WTC11 (cell line): ENCODE measurements around the gene EML4. TPM values are rescaled to one million over a fixed set of nuclear protein-coding genes. Genes with fewer than 3 reads are reported as not detected.

Experiments
- ATAC-seq: fragments of 200-7000 bp; cut with Tn5 transposase; 2 replicates; pipeline ENCODE4 v1.10.0; 2021; ENCODE audit warnings: mild to moderate bottlenecking, moderate library complexity
- CTCF ChIA-PET: fragments of 300-600 bp; sonication (Branson Sonifier 250); formaldehyde crosslinking; loops from one replicate; lab custom pipeline; 2021; ENCODE audit warnings: antibody characterized with exemption; lab: Charles Lee
- POLR2A ChIA-PET: fragments of 350-600 bp; sonication (Branson Sonifier 250); formaldehyde crosslinking; loops from one replicate; lab custom pipeline; 2021; ENCODE audit warnings: antibody characterized with exemption; lab: Charles Lee
- DNase-seq: peaks from one replicate; pipeline ENCODE4 v3.0.0; 2021; ENCODE audit warnings: low spot score
- H3K27ac Mint-ChIP-seq: 2 replicates; pipeline ENCODE4 v1.8.0; 2021; ENCODE audit warnings: mixed read lengths
- H3K27me3 Mint-ChIP-seq: 2 replicates; pipeline ENCODE4 v1.8.0; 2021; ENCODE audit warnings: low read depth, mild to moderate bottlenecking, moderate library complexity, mixed read lengths
- H3K36me3 Mint-ChIP-seq: 2 replicates; pipeline ENCODE4 v1.8.0; 2021; ENCODE audit warnings: mixed read lengths
- H3K4me1 Mint-ChIP-seq: 2 replicates; pipeline ENCODE4 v1.8.0; 2022; ENCODE audit warnings: mixed read lengths
- H3K4me3 Mint-ChIP-seq: 2 replicates; pipeline ENCODE4 v1.8.0; 2021; ENCODE audit warnings: mild to moderate bottlenecking, moderate library complexity, mixed read lengths
- H3K9me3 Mint-ChIP-seq: 2 replicates; pipeline ENCODE4 v1.8.0; 2021; ENCODE audit warnings: mixed read lengths
- ATF3 ChIP-seq: sonication (generic); formaldehyde crosslinking; conservative IDR thresholded peaks from 2 replicates; pipeline ENCODE4 v1.8.1; 2022; ENCODE audit warnings: mild to moderate bottlenecking, missing genetic modification reagents
- CDX4 ChIP-seq: fragments of 250-450 bp; sonication (Bioruptor Pico); IDR thresholded peaks from 2 replicates; pipeline ENCODE4 v1.9.0; 2021; ENCODE audit warnings: moderate library complexity, mild to moderate bottlenecking, inconsistent platforms, borderline replicate concordance
- E2F4 ChIP-seq: sonication (generic); formaldehyde crosslinking; IDR thresholded peaks from 2 replicates; pipeline ENCODE4 v1.8.1; 2022; ENCODE audit warnings: low read depth, mild to moderate bottlenecking, moderate library complexity, missing genetic modification reagents, borderline replicate concordance
- ESRRA ChIP-seq: sonication (generic); formaldehyde crosslinking; IDR thresholded peaks from 2 replicates; pipeline ENCODE4 v1.8.1; 2022; ENCODE audit warnings: mild to moderate bottlenecking, missing genetic modification reagents, borderline replicate concordance
- FOXJ3 ChIP-seq: sonication (generic); formaldehyde crosslinking; IDR thresholded peaks from 2 replicates; pipeline ENCODE4 v1.9.0; 2021; ENCODE audit warnings: missing genetic modification reagents, mild to moderate bottlenecking, borderline replicate concordance
- GRHL2 ChIP-seq: fragments of 250-450 bp; sonication (Bioruptor Pico); IDR thresholded peaks from 2 replicates; pipeline ENCODE4 v1.8.0; 2022; ENCODE audit warnings: mild to moderate bottlenecking, moderate library complexity; ENCODE audit not compliant: insufficient replicate concordance, severe bottlenecking
- MAX ChIP-seq: sonication (generic); formaldehyde crosslinking; IDR thresholded peaks from 2 replicates; pipeline ENCODE4 v1.8.0; 2022; ENCODE audit warnings: mild to moderate bottlenecking, missing genetic modification reagents
- MLX ChIP-seq: sonication (generic); formaldehyde crosslinking; IDR thresholded peaks from 2 replicates; pipeline ENCODE4 v1.8.1; 2023; ENCODE audit warnings: mild to moderate bottlenecking, missing genetic modification reagents, moderate library complexity
- TEAD1 ChIP-seq: sonication (generic); formaldehyde crosslinking; IDR thresholded peaks from 2 replicates; pipeline ENCODE4 v1.8.0; 2022; ENCODE audit warnings: mild to moderate bottlenecking, missing genetic modification reagents
- TEAD4 ChIP-seq: sonication (generic); formaldehyde crosslinking; IDR thresholded peaks from 2 replicates; pipeline ENCODE4 v1.8.0; 2022; ENCODE audit warnings: mild to moderate bottlenecking, missing genetic modification reagents
- ZNF512 ChIP-seq: sonication (generic); formaldehyde crosslinking; IDR thresholded peaks from 2 replicates; pipeline ENCODE4 v1.8.1; 2022; ENCODE audit warnings: missing genetic modification reagents, borderline replicate concordance
- ZNF532 ChIP-seq: fragments of 250-450 bp; sonication (Bioruptor Pico); IDR thresholded peaks from 2 replicates; pipeline ENCODE4 v1.9.0; 2021; ENCODE audit warnings: mild to moderate bottlenecking, borderline replicate concordance
- total RNA-seq: library from RNA; stranded (reverse); gene quantifications from 3 replicates; pipeline ENCODE4 v1.2.3, GENCODE V29; 2021
- TF ChIP-seq, protein P1 (sequence below): sonication (generic); formaldehyde crosslinking; IDR thresholded peaks from 2 replicates; pipeline ENCODE4 v1.8.0; 2022; ENCODE audit warnings: mild to moderate bottlenecking, missing genetic modification reagents
- TF ChIP-seq, protein P2 (sequence below): sonication (generic); formaldehyde crosslinking; IDR thresholded peaks from 2 replicates; pipeline ENCODE4 v1.8.1; 2023; ENCODE audit warnings: mild to moderate bottlenecking, missing genetic modification reagents, borderline replicate concordance

EML4 gene
- total RNA-seq, 1 experiment from 2014 or later: 89.9 TPM

GRCh38 chr2:42223855-42224268, 54.7 kb downstream of the EML4 start:
- peaks cover 20% of the 10 kb centered on the region for H3K4me1 Mint-ChIP-seq
- no peak overlapping the region for H3K4me3 Mint-ChIP-seq
- H3K36me3 Mint-ChIP-seq: no peaks in the 10 kb centered on the region
- TF ChIP-seq ZNF512 (CRISPR knock-in tag) (no peak), GRHL2 (CRISPR knock-in tag) (no peak), TEAD4 (CRISPR knock-in tag) (no peak), MLX (no peak), MAX (no peak), FOXJ3 (no peak)
- TF ChIP-seq, protein P1, sequence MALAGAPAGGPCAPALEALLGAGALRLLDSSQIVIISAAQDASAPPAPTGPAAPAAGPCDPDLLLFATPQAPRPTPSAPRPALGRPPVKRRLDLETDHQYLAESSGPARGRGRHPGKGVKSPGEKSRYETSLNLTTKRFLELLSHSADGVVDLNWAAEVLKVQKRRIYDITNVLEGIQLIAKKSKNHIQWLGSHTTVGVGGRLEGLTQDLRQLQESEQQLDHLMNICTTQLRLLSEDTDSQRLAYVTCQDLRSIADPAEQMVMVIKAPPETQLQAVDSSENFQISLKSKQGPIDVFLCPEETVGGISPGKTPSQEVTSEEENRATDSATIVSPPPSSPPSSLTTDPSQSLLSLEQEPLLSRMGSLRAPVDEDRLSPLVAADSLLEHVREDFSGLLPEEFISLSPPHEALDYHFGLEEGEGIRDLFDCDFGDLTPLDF: no peak
- TF ChIP-seq, protein P2, sequence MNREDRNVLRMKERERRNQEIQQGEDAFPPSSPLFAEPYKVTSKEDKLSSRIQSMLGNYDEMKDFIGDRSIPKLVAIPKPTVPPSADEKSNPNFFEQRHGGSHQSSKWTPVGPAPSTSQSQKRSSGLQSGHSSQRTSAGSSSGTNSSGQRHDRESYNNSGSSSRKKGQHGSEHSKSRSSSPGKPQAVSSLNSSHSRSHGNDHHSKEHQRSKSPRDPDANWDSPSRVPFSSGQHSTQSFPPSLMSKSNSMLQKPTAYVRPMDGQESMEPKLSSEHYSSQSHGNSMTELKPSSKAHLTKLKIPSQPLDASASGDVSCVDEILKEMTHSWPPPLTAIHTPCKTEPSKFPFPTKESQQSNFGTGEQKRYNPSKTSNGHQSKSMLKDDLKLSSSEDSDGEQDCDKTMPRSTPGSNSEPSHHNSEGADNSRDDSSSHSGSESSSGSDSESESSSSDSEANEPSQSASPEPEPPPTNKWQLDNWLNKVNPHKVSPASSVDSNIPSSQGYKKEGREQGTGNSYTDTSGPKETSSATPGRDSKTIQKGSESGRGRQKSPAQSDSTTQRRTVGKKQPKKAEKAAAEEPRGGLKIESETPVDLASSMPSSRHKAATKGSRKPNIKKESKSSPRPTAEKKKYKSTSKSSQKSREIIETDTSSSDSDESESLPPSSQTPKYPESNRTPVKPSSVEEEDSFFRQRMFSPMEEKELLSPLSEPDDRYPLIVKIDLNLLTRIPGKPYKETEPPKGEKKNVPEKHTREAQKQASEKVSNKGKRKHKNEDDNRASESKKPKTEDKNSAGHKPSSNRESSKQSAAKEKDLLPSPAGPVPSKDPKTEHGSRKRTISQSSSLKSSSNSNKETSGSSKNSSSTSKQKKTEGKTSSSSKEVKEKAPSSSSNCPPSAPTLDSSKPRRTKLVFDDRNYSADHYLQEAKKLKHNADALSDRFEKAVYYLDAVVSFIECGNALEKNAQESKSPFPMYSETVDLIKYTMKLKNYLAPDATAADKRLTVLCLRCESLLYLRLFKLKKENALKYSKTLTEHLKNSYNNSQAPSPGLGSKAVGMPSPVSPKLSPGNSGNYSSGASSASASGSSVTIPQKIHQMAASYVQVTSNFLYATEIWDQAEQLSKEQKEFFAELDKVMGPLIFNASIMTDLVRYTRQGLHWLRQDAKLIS (CRISPR knock-in tag): no peak
- ChIA-PET POLR2A (no interaction called here), CTCF (no interaction called here)
- ATAC-seq (no peak), DNase-seq (no peak)
- no peaks in the 10 kb centered on the region for H3K27me3 Mint-ChIP-seq
- no peak overlapping the region; the same call in 1 of the 2 replicates for H3K27ac Mint-ChIP-seq
- no peaks in the 10 kb centered on the region for H3K9me3 Mint-ChIP-seq

GRCh38 chr2:42224422-42225067, 55.4 kb downstream of the EML4 start:
- ATAC-seq (no peak), DNase-seq (no peak)
- Mint-ChIP-seq H3K4me3 (no peak overlapping the region), H3K4me1 (peaks cover 20% of the 10 kb centered on the region), H3K27ac (no peak overlapping the region; the same call in 1 of the 2 replicates), H3K9me3 (no peaks in the 10 kb centered on the region), H3K27me3 (no peaks in the 10 kb centered on the region), H3K36me3 (no peaks in the 10 kb centered on the region)
- POLR2A ChIA-PET: no interaction called here
- CTCF ChIA-PET: no interaction called here
- TF ChIP-seq TEAD1 (CRISPR knock-in tag): no peak
- TF ChIP-seq ATF3 (CRISPR knock-in tag): no peak
- TF ChIP-seq E2F4 (CRISPR knock-in tag): no peak
- no peak for TF ChIP-seq ESRRA (CRISPR knock-in tag)
- TF ChIP-seq CDX4 (CRISPR knock-in tag): no peak
- TF ChIP-seq, protein P2 (CRISPR knock-in tag): no peak
- TF ChIP-seq ZNF532 (CRISPR knock-in tag): no peak
